GM18951 (cell line): Measurements from ENCODE around the gene ACTMAP.

ENCODE experiments used
- POLR2A ChIP-seq: IDR thresholded peaks from 4 replicates; pipeline ENCODE4 v1.6.1; 2011; ENCODE audit warnings: mild to moderate bottlenecking; ENCODE audit not compliant: insufficient read length, insufficient read depth; ENCODE audit errors: extremely low read depth
- in situ Hi-C: fragments of 300-500 bp; cut with MboI; formaldehyde crosslinking; loops from one replicate; pipeline ENCODE4 v1.12.0; 2022; ENCODE audit warnings: low sequenced_read_pairs, mixed read lengths, inconsistent platforms; ENCODE audit not compliant: unreplicated experiment

Gene ACTMAP

DNA sequence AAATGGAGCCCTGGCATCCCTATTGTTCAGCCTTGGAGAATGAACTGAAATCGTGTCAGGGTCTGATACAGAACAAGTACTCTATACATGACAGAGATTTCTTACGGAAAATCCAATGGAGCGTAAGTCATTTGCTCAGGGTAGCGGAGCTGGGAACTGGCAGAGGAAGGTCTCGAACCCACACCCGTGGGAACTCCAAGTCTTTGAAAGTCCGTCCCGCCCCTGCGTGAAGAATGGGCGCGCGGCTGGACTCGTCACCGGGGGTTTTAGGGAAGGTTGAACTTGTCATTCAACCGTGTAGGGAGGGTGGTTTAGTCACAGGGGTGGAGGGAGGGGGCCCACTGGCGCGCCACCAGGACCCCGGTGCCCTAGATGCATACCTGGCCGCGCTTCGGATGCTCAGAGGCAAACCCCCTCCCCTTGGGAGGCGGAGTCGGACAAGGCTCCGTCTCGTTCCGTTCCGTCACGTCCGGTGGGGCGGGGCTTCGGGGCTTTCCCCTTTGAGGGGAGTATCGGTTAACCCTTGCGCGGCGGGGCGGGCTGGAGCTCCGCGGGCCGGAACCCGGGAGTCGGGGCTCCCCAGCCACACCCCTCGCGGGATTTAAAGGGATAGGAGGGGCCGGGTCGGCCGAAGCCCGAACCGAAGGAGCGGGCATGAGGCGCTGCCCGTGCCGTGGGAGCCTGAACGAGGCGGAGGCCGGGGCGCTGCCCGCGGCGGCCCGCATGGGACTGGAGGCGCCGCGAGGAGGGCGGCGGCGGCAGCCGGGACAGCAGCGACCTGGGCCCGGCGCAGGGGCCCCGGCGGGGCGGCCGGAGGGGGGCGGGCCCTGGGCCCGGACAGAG lies 33.6 kb downstream of the ACTMAP start, which contains the start of the genes COQ8B and ITPKC:
COQ8B (minus strand) TSS at position 405 of the 843 bp plus-strand sequence. CDS start 2,254 bp downstream, outside the sequence.
ITPKC (plus strand) TSS at position 631 of the 843 bp plus-strand sequence; CDS start at position 655, 24 bp downstream.
- TF ChIP-seq POLR2A, result peak; percentile 55
- in situ Hi-C loops, result no loop called here

DNA sequence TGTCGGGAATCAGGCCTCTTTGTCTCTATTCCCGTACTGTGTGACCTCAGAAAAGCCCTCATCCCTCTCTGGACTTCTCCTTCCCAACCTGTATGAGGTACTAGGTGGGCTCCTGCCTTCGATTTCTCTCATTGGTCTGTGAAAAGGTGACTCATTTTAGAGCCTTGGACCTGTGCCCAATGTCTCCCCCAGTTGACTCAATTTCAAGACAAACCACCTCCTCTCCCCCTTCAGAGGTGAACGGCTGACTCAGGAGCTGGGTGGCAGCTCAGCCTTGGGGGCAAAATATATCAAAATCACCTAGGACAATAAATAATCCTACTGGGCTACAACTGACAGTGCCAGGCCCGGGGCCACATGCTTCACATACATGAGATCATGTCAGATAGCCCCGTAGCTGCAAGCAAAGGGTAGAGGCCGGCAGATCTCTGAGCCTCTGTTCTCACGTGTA lies 34.2 kb downstream of the ACTMAP start:
- in situ Hi-C loops, result no loop called here
- no peak for TF ChIP-seq POLR2A

DNA sequence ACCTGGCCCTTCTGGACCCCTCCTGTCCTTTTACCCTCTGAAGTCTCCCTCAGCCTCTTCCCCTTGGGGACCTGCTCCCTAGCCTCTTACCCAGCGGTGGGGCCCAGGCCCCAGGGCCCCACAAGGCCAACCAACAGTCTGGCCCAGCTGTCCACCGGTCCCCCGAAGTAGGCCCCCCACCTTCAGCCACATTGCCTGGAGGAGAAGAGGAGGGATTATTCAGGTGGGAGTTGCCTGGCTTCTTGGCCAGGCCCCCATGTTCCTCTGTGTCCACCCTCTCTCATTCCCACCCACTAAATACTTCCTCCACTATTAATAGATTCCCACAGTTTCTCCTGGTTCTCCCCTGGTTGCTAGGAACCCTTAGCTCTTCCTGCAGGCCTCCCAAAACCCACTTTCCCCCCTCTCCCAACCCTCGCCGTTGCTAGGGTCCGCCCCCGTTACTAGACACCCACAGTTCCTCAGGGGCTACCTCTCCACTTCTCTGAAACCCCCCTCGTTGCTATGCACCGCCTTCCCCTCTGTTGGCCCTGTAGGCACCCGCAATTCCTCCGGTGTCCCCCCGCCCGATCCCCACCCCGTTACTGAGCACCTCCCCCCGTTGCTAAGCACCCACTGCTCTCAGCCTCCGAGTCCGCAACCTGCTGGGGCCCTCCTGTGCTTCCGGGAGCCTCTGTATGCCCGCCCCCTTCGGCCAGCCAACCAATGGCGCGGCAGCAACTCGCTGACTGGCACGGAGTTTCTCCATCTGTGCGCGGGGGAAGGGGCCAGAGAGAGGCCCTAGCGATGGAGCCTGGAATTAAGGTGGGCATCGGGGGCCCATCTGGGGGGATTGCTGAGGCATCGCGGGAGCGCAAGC lies 35.6 kb downstream of the ACTMAP start:
- in situ Hi-C loops, result no loop called here
- TF ChIP-seq POLR2A, result peak; percentile 44

DNA sequence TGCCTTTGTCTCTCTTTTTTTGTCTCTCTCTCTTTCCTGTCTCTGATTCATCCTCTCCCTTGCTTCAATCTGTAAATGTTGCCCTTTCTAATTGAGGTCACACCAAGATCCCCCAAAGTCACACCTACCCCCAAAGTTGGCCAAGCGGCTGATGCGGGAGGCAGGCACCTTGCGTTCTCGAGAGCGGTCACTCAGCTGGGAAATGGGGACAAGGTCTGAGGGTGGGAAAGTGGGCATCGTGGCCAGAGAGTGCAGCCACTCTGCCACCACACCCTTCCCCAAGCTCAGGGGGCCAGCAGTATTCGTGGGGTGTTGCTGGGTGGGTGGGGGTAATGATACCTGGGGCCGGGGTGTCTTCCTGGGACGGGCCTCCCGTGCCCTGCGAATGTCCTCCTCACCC lies 36.3 kb downstream of the ACTMAP start:
- in situ Hi-C loops, result no loop called here
- TF ChIP-seq POLR2A, result no peak

DNA sequence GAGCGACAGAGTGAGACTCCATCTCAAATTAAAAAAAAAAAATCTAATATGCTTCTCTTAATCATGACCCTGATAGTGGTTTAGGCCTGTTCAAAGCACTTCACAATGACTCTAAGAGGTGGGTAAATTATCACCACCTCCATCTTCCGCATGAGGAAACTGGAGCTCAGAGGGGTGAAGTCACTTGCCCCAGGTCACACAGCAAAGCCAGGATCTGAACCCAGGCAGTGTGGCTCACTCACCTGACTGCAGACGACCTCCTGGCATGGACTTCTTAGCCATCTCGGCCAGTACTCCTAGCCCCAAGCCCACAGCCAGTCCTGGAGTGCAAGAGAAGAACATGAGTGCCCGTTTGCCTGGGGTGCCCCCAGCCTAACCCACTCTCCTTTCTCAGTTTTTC lies 40.5 kb downstream of the ACTMAP start:
- in situ Hi-C loops, result no loop called here

DNA sequence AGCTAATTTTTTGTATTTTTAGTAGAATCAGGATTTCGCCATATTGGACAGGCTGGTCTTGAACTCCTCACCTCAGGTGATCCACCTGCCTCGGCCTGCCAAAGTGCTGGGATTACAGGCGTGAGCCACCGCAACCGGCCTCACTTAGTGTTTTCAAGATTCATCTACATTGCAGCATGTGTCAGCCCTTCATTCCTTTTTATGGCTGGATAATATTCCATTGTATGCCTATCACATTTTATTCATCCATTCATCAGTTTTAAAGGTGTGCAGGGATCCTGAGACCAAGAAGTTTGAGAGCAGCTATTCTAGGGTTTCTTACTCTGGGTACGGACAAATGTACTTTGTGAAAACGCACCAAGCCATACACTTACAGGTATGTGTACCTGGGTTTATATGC lies 42.7 kb downstream of the ACTMAP start:
- in situ Hi-C loops, result no loop called here
- no peak for TF ChIP-seq POLR2A

More for the DNA sequence above, 40.5 kb downstream of the ACTMAP start:
- TF ChIP-seq POLR2A, result no peak

DNA sequence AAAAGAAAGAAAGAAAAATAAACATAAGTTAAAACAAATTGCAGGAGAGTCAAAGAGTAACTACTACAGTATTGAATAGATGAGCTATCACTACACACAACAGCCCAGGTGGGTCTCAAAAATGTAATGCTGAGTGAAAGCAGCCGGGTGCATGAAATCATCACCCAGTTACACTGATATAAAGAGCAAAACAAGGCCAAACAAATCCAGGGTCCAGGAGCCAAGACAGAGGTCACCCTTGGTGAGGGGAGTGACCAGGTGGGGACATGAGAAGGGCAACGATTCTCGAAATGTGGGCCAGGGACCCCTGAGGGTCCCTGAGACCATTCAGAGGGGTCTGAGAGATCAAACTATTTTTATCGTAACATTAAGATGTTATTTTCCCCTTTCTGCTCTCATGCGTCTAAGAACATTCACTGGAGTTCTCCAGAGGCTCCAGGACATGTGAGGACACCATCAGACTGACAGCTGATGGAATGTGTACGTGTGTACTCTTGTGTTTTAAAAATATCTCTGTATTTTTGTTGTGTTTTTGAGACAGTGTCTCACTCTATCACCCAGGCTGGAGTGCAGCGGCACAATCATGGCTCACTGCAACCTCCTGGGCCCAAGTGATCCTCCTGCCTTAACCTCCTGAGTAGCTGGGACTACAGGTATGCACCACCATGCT lies 44.2 kb downstream of the ACTMAP start:
- no peak for TF ChIP-seq POLR2A
- in situ Hi-C loops, result no loop called here

DNA sequence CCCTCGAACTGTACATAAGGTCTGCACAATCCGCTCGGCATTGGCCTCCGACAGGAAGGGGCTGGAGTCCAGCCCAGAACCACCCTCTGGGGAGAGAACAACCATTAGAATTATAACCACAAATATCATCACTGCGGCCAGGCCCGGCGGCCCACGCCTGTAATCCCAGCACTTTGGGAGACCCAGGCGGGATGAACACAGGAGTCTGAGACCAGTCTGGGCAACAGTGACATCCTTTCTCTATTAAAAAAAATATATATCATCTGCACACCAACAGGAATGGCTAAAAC lies 45.0 kb downstream of the ACTMAP start:
- in situ Hi-C loops, result no loop called here
- no peak for TF ChIP-seq POLR2A

DNA sequence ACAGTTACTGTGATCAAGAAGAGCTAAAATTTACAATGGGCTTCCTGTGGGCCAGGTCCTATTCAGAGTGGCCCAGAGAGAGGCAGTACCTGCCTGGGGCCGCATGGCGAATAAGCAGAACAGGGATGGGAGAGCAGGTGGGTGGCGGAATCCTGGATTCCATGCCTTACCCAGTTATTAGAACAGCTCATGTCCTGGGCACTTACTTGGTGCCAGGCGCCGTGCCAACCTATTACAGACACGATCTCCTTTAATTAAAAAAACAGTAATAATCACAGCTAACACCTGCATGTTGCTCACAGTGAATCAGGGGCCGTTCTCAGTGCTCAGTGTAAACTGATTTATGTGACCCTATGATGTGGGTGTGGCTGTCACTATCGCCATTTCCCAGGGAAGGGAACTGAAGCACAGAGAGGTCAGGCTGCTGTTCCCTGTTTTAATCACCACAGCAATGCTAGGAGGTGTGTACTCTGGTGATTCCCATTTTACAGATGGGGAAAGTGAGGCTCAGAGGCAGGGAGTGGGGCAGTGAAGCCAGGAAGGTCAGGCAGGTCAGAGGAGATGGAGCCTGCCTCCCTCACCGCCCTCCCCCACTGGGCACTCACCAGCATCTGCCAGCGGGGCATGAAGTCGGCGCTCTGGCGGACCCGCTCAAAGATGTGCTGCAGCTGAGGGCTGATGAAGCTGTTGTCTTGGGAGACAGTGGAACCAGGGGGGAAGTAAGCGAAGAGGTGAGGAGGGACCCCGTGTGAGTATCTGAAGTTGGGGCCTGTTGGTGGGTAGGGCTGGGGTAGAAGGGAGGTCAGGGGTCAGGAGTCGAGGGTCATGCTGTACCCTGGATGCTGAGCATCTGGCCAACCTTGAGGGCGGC lies 45.6 kb downstream of the ACTMAP start:
- TF ChIP-seq POLR2A, result no peak
- in situ Hi-C loops, result no loop called here

DNA sequence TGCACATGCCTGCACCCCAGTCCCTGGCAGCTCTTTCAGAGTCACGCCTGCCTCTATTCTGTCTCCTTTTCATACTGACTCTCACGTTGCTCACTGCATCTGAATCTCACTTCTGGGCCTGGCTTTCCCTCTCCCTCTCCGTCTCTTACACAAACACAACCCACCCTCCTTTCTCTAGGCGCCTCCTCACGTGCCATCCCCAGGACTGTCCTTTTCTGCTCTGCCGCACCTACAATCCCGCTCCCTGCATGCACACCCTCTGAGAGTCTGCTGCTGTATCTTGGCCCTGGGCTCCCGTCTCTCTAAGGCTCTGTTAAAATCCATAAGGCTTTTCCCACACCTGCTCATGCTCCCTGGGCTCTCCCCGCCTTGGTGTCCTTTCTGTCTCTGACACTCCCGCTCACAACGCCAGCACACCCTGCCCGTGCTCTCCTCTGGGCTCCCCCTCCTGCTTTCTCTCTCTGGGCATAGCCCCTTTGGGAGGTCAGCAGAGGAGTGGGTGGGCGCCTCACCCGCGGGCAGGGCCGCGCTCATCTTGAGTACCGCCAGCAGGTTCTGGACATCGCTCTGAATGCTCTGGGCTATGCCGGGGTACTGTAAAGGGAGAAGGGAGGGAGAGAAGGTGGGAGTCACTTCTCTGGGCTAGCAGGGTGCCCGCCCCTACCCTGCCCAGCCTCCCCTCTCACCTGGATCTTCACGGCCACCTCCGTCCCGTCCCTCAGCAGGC lies 47.1 kb downstream of the ACTMAP start:
- in situ Hi-C loops, result no loop called here
- no peak for TF ChIP-seq POLR2A

DNA sequence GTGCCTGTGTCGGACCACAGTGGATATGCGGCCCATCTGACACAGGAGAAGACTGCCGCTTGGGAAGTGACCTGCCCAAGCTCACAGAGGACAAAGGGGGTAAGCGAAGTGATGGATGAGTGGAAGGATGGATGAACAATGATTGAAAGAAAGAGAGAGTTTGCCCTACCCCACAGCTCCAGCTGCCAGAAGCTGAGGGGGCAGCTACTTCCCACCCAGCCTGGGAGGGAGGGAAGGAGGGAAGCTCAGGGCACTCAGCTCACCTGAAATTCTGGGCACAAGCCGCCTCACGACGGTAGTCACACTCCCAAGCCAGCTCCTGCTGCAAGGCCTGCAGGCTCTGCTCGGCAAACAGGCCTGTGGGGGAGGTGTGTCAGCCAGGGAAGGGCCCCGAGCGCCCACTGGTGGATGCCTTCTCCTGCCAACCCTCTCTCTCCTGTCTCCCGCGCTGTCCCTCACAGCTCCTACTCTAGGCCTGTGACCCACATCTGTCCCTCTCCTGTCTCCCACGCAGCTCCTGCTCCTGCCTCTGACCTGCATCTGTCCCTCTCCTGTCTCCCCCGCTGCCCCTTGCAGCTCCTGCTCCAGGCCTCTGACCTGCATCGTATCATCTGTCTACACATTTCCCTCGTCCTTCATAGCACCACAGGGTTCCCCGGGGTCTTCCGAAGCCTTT lies 47.8 kb downstream of the ACTMAP start:
- in situ Hi-C loops, result no loop called here

DNA sequence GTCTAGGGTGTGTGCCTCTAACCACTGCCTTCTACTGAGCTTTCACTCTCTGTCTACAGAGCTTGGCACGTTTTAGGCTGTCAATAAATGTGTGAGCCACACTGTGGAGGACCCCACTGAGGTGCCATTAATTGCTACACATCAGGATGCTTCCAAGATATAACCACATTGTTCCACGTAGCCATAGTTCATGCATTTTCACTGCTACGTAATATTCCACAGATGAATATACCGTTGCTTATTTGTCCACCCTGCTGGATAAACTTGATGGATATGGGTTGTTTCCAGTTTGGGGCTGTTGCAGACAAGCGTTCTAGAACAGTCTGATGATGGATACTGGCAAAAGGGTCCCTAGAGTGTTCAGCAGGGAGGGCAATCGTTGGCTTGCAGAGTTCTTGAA lies 48.5 kb downstream of the ACTMAP start:
- in situ Hi-C loops, result no loop called here
- TF ChIP-seq POLR2A, result no peak

More for the DNA sequence above, 47.8 kb downstream of the ACTMAP start:
- no peak for TF ChIP-seq POLR2A
